T-helper 22 cell (primary cell): Measurements from ENCODE around the gene TRAF1.

ENCODE experiments used
- DNase-seq: peaks from one replicate; pipeline ENCODE4 v3.0.0-alpha.2; 2020; ENCODE audit warnings: low read depth

The TRAF1 gene

GRCh38 chr9:120868339-120868675, 58.3 kb downstream of the TRAF1 start:
- no peak for DNase-seq

- no peak for DNase-seq
These were observed 58.8 kb downstream of the TRAF1 start for GRCh38 chr9:120867676-120868338.

GRCh38 chr9:120866651-120867050, 59.9 kb downstream of the TRAF1 start:
- DNase-seq = no peak

GRCh38 chr9:120865809-120866208, 60.8 kb downstream of the TRAF1 start:
- no peak for DNase-seq

GRCh38 chr9:120865176-120865575, 61.4 kb downstream of the TRAF1 start:
- DNase-seq = no peak

- no peak for DNase-seq
These were observed 61.9 kb downstream of the TRAF1 start for GRCh38 chr9:120864719-120865118.

- DNase-seq = no peak
These were observed 62.8 kb downstream of the TRAF1 start for GRCh38 chr9:120863833-120864232.

- no peak for DNase-seq
These were observed 64.1 kb downstream of the TRAF1 start for GRCh38 chr9:120862452-120862851.

- no peak for DNase-seq
These were observed 64.7 kb downstream of the TRAF1 start for GRCh38 chr9:120861935-120862334.

GRCh38 chr9:120860083-120860482, 66.5 kb downstream of the TRAF1 start:
- no peak for DNase-seq

- no peak for DNase-seq
These were observed 67.2 kb downstream of the TRAF1 start for GRCh38 chr9:120859361-120859760.

GRCh38 chr9:120857902-120858301, 68.7 kb downstream of the TRAF1 start:
- DNase-seq = no peak

GRCh38 chr9:120857481-120857880, 69.1 kb downstream of the TRAF1 start:
- no peak for DNase-seq

GRCh38 chr9:120856700-120857099, 69.9 kb downstream of the TRAF1 start:
- no peak for DNase-seq

GRCh38 chr9:120855827-120856670, 70.5 kb downstream of the TRAF1 start:
- no peak for DNase-seq

- no peak for DNase-seq
These were observed 71.8 kb downstream of the TRAF1 start for GRCh38 chr9:120854596-120855327.

- no peak for DNase-seq
These were observed 73.4 kb downstream of the TRAF1 start for GRCh38 chr9:120853198-120853597.
